ENCODE measurements around the gene LSM2.
"Not testable (repeated sequence)": the region's sequence is repeated elsewhere in the genome, so short reads cannot be mapped to it uniquely, and the experiment has no call there.

LSM2 gene

DNA sequence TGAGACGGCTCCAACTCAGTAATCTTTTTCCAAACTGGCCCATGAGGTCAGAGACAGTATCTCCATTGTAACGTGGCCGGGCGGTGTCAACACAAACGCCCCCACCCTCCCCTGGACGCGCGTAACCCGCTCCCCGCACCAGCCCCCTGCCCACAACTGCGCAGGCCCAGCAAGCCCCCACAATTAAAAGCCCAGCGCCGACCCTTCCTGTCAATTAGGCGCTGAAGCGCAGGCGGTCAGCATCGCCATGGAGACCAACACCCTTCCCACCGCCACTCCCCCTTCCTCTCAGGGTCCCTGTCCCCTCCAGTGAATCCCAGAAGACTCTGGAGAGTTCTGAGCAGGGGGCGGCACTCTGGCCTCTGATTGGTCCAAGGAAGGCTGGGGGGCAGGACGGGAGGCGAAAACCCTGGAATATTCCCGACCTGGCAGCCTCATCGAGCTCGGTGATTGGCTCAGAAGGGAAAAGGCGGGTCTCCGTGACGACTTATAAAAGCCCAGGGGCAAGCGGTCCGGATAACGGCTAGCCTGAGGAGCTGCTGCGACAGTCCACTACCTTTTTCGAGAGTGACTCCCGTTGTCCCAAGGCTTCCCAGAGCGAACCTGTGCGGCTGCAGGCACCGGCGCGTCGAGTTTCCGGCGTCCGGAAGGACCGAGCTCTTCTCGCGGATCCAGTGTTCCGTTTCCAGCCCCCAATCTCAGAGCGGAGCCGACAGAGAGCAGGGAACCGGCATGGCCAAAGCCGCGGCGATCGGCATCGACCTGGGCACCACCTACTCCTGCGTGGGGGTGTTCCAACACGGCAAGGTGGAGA, 8.5 kb upstream of the LSM2 start, which contains the start of the genes HSPA1A and HSPA1L:
Gene HSPA1A, plus strand, starts transcription at position 519 of the 814 bp plus-strand sequence. Its CDS starts 214 bp downstream, at position 733.
Gene HSPA1L, minus strand, starts transcription at position 259 of the 814 bp plus-strand sequence. CDS start 3,311 bp downstream, outside the sequence.
- peak within 1 kb of the TSS; percentile 62 for H3K4me3 ChIP-seq (ENCODE audit: low read depth, low read length)
- in situ Hi-C loops (cut with HindIII; ENCODE audit: low sequenced_read_pairs): no loop called here
- TF ChIP-seq, protein P1, sequence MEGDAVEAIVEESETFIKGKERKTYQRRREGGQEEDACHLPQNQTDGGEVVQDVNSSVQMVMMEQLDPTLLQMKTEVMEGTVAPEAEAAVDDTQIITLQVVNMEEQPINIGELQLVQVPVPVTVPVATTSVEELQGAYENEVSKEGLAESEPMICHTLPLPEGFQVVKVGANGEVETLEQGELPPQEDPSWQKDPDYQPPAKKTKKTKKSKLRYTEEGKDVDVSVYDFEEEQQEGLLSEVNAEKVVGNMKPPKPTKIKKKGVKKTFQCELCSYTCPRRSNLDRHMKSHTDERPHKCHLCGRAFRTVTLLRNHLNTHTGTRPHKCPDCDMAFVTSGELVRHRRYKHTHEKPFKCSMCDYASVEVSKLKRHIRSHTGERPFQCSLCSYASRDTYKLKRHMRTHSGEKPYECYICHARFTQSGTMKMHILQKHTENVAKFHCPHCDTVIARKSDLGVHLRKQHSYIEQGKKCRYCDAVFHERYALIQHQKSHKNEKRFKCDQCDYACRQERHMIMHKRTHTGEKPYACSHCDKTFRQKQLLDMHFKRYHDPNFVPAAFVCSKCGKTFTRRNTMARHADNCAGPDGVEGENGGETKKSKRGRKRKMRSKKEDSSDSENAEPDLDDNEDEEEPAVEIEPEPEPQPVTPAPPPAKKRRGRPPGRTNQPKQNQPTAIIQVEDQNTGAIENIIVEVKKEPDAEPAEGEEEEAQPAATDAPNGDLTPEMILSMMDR (IDR thresholded peaks at IDR 0.05; ENCODE audit: low read depth, low read length): no peak
- peak; percentile 97 for DNase-seq (ENCODE audit: low read depth, low spot score)

DNA sequence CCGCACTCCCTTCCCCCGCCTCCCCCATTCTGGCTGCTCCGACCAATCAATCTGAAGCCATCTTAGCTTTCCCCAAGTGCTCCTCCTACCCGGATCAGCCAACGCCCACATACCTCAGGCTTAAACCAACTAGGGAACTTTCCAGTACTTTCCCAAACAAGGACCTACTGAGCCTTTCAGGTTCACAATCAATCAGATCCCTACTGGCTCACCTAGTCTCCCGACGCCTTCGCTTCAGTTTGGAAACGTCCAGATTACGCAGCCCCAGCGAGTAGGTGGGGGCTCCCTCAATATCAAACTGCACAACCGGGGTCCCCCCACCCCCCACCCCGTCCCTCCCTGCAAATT, 7.9 kb upstream of the LSM2 start:
- DNase-seq (ENCODE audit: low read depth, low spot score): peak; percentile 98
- H3K4me3 ChIP-seq (ENCODE audit: low read depth, low read length): peak overlapping the region; percentile 62
- in situ Hi-C loops (cut with HindIII; ENCODE audit: low sequenced_read_pairs): no loop called here
- TF ChIP-seq, protein P1 (IDR thresholded peaks at IDR 0.05; ENCODE audit: low read depth, low read length): no peak

DNA sequence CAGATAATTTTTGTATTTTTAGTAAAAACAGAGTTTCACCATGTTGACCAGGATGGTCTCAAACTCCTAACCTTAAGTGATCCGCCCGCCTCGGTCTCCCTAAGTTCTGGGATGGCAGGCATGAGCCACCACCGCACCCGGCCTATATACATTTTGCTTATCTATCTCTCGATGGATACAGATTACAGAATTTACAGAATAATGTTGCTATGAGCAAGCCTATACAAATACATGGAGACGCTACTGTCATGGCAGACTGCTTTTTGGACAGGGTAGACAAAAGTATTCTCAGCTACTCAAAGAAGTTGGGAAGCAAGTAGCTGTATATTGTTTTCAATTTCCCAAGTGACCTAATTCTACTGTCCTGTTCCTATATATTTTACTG, 6.7 kb upstream of the LSM2 start:
- no peak overlapping the region for H3K4me3 ChIP-seq (ENCODE audit: low read depth, low read length)
- TF ChIP-seq, protein P1 (IDR thresholded peaks at IDR 0.05; ENCODE audit: low read depth, low read length): no peak
- in situ Hi-C loops (cut with HindIII; ENCODE audit: low sequenced_read_pairs): no loop called here
- DNase-seq (ENCODE audit: low read depth, low spot score): no peak

DNA sequence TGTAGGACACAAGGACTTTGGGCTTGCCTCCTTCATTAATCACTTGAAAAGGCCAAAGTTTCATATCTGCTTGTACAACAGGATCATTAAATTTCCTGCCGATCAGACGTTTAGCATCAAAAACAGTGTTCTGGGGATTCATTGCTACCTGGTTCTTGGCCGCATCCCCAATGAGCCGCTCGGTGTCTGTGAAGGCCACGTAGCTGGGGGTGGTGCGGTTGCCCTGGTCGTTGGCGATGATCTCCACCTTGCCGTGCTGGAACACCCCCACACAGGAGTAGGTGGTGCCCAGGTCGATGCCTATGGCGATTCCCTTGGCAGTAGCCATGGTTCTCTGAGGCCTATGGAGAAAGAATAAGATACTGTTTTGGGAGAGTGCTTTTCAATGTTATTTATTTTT, 4.9 kb upstream of the LSM2 start:
- TF ChIP-seq, protein P1 (IDR thresholded peaks at IDR 0.05; ENCODE audit: low read depth, low read length): no peak
- in situ Hi-C loops (cut with HindIII; ENCODE audit: low sequenced_read_pairs): no loop called here
- no peak for DNase-seq (ENCODE audit: low read depth, low spot score)
- no peak overlapping the region for H3K4me3 ChIP-seq (ENCODE audit: low read depth, low read length)

DNA sequence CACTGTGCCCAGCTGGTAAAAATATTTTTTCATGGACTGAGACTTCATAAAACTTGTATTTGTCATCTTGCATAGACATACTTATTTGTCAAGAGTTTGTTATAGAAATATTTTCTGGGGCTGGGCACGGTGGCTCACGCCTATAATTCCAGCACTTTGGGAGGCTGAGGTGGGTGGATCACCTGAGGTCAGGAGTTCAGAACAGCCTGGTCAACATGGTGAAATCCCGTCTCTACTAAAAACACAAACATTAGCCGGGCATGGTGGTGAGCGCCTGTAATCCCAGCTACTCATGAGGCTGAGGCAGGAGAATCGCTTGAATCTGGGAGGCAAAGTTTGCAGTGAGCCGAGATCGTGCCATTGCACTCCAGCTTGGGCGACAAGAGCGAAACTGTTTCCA, 1.8 kb upstream of the LSM2 start:
- DNase-seq (ENCODE audit: low read depth, low spot score); H3K4me3 ChIP-seq (ENCODE audit: low read depth, low read length); in situ Hi-C loops (cut with HindIII; ENCODE audit: low sequenced_read_pairs): not testable (repeated sequence)

DNA sequence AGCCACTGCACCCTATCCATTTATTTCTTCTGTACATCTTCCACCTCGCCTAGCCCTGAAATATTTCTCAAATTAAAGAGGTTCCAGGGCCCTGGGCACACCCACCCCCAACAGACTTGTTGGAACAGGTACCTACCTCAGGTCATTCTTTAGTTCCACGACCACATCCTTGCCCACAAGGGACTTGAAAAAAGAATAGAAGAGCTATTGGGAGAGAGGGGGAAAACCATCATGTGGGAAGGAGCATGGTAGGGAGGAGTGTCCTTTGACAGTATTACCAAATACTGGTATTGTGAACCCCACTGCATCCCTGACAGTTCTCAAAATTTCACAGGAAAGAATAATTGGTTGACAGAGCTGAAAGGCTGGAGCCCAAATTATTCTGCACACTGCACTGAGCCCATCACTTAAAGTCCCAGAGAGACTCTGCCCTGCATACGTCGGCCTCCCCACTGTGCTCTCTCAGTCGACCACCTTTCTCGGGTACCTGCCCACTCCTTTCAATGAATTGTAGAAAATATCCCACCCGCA, 762 bp downstream of the LSM2 start:
- TF ChIP-seq, protein P1 (IDR thresholded peaks at IDR 0.05; ENCODE audit: low read depth, low read length): no peak
- peak overlapping the region; percentile 85 for H3K4me3 ChIP-seq (ENCODE audit: low read depth, low read length)
- in situ Hi-C loops (cut with HindIII; ENCODE audit: low sequenced_read_pairs): no loop called here
- DNase-seq (ENCODE audit: low read depth, low spot score): no peak

DNA sequence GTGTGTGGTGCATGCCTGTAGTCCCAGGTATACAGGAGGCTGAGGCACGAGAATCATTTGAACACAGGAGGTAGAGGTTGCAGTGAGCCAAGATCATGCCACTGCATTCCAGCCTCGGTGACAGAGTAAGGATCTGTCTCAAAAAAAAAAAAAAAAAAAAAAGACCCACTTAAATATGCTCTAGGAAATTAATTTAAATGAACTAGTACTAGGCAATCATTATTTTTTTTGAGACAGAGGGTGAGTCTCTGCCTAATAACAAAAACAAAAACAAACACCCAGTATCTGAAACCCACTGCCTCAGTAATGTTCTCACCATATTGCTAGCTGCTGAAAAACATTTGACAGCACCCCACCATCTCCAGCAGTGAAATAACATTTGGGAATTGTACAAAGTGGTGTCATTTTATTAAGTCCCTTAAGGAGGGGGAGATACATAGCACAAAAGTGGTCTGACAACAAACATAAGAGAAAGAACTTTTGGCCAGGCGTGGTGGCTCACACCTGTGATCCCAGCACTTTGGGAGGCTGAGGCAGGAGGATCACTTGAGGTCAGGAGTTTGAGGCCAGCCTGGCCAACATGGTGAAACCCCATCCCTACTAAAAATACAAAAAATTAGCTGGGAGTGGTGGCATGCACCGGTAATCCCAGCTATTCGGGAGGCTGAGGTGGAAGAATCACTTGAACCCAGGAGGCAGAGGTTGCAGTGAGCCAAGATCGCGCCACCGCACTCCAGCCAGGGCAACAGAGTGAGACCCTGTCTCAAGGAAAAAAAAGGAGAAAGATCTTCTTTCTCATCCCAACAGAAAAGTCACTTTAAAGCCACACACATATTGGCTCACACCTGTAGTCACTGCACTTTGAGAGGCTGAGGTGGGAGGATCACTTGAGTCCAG, 5.5 kb downstream of the LSM2 start:
- DNase-seq (ENCODE audit: low read depth, low spot score); in situ Hi-C loops (cut with HindIII; ENCODE audit: low sequenced_read_pairs); H3K4me3 ChIP-seq (ENCODE audit: low read depth, low read length): not testable (repeated sequence)
